HepG2 (cell line): ENCODE results near the gene KCNQ1OT1. TPM values are rescaled to one million over a fixed set of nuclear protein-coding genes. Genes with fewer than 3 reads are reported as not detected.
A peak's percentile ranks its signal among the peaks of the same experiment; 100 is the strongest.

Experiments
- ATAC-seq: fragments of 200-7000 bp; cut with Tn5 transposase; 3 replicates; pipeline ENCODE4 v1.9.1; 2020; ENCODE audit warnings: mild to moderate bottlenecking, moderate library complexity
- BruUV-seq: library from RNA; stranded (reverse); fragments of 400-500 nt; replicated peaks from 2 replicates; lab custom pipeline; 2021; lab: Mats Ljungman, UMichigan
- CTCF ChIA-PET: fragments of 300-600 bp; formaldehyde crosslinking; extraction: SDS; loops from one replicate; lab custom pipeline; 2021; ENCODE audit warnings: low total read pairs, inconsistent platforms, low intra/inter-chr PET ratio; lab: Yijun Ruan, JAX
- POLR2A ChIA-PET: fragments of 350-600 bp; sonication (Branson Sonifier 250); formaldehyde crosslinking; loops from one replicate; lab custom pipeline; 2020; ENCODE audit warnings: antibody characterized with exemption, inconsistent platforms; lab: Yijun Ruan, JAX
- DNase-seq: peaks from one replicate; pipeline ENCODE4 v3.0.0-alpha.2; 2015; ENCODE audit warnings: low spot score
- FAIRE-seq: peaks from 3 replicates; lab custom pipeline; 2011; peaks lifted over from hg19 to GRCh38; lab: Jason Lieb, UNC
- H2AFZ ChIP-seq: one replicate; pipeline ENCODE4 v1.6.1; 2011; ENCODE audit warnings: low read length, inconsistent platforms
- H3K27ac ChIP-seq: fragments of 300-600 bp; 3 replicates; pipeline ENCODE4 v1.8.0; 2011; ENCODE audit warnings: mixed run types, mild to moderate bottlenecking, mixed read lengths, low read length, inconsistent platforms; ENCODE audit not compliant: insufficient read depth; ENCODE audit errors: extremely low read length
- H3K27me3 ChIP-seq, 2 experiments: fragments of 200-600 bp in 1 of 2; 2 replicates in 1 of 2; 3 replicates in 1 of 2; pipeline versions ENCODE4 v1.6.0 to v1.8.0; 2011; ENCODE audit warnings: low read length in 2 of 2, mild to moderate bottlenecking in 2 of 2, moderate library complexity in 2 of 2, inconsistent platforms in 1 of 2; ENCODE audit not compliant: insufficient read depth in 2 of 2, control insufficient read depth in 1 of 2
- H3K36me3 ChIP-seq, 2 experiments: fragments of 200-600 bp in 1 of 2; replicated peaks in 1 of 2; 2 replicates in 1 of 2; 3 replicates in 1 of 2; pipeline versions ENCODE4 v1.5.1 to v1.8.0; 2011; ENCODE audit warnings: low read length in 2 of 2, inconsistent platforms in 1 of 2; ENCODE audit not compliant: insufficient read depth in 2 of 2, control insufficient read depth in 1 of 2
- H3K4me1 ChIP-seq: 2 replicates; pipeline ENCODE4 v1.5.1; 2012; ENCODE audit warnings: low read length, inconsistent platforms; ENCODE audit not compliant: insufficient read depth
- H3K4me2 ChIP-seq: 2 replicates; pipeline ENCODE4 v1.6.0; 2011; ENCODE audit warnings: low read depth, low read length, inconsistent platforms
- H3K4me3 ChIP-seq, 3 experiments: fragments of 200-600 bp in 1 of 3; sonication (generic), shearing (Covaris generic) in 1 of 3; replicated peaks in 1 of 3; 2 replicates each; pipeline ENCODE4 v1.5.1; 2011 to 2016; ENCODE audit warnings: low read length in 3 of 3, inconsistent platforms in 2 of 3, low read depth in 2 of 3, mild to moderate bottlenecking in 2 of 3, control low read depth in 1 of 3, mixed read lengths in 1 of 3; ENCODE audit not compliant: insufficient read depth in 1 of 3
- H3K79me2 ChIP-seq: one replicate; pipeline ENCODE4 v1.6.1; 2011; ENCODE audit warnings: low read length, inconsistent platforms; ENCODE audit not compliant: insufficient read depth
- H3K9ac ChIP-seq: 2 replicates; pipeline ENCODE4 v1.6.0; 2011; ENCODE audit warnings: mild to moderate bottlenecking, low read depth, low read length, inconsistent platforms; ENCODE audit not compliant: insufficient read depth
- H3K9me3 ChIP-seq: 2 replicates; pipeline ENCODE4 v1.5.1; 2012; ENCODE audit warnings: mild to moderate bottlenecking, low read length
- H4K20me1 ChIP-seq: 2 replicates; pipeline ENCODE4 v1.6.0; 2011; ENCODE audit warnings: inconsistent platforms, mild to moderate bottlenecking, low read length, moderate library complexity; ENCODE audit not compliant: insufficient read depth
- FOSL2 ChIP-seq: sonication (generic); formaldehyde crosslinking; IDR thresholded peaks from 2 replicates; pipeline ENCODE4 v1.4.0; 2020; ENCODE audit warnings: missing genetic modification reagents
- FOXK2 ChIP-seq: fragments of 450-650 bp; IDR thresholded peaks from 2 replicates; pipeline ENCODE4 v1.6.1; 2016
- POLR2G ChIP-seq: fragments of 200-400 bp; formaldehyde crosslinking; IDR thresholded peaks from 2 replicates; pipeline ENCODE4 v1.6.1; 2018; ENCODE audit warnings: mild to moderate bottlenecking, low read depth, low read length, moderate library complexity
- YEATS4 ChIP-seq: sonication (generic); formaldehyde crosslinking; IDR thresholded peaks from 2 replicates; pipeline ENCODE4 v1.4.0; 2020; ENCODE audit warnings: missing genetic modification reagents, borderline replicate concordance
- ZMAT5 ChIP-seq: sonication (generic); formaldehyde crosslinking; IDR thresholded peaks from 2 replicates; pipeline ENCODE4 v1.5.0; 2020; ENCODE audit warnings: mild to moderate bottlenecking, low read depth, missing genetic modification reagents, borderline replicate concordance
- ZNF121 ChIP-seq: sonication (generic); formaldehyde crosslinking; IDR thresholded peaks from 2 replicates; pipeline ENCODE4 v1.5.0; 2020; ENCODE audit warnings: mild to moderate bottlenecking, missing genetic modification reagents
- ZNF510 ChIP-seq: sonication (generic); formaldehyde crosslinking; IDR thresholded peaks from 2 replicates; pipeline ENCODE4 v1.4.0; 2020; ENCODE audit warnings: low read depth, mild to moderate bottlenecking, missing genetic modification reagents
- WGBS: methylation state at CpG from one replicate; pipeline ENCODE4 v1.1.6; 2017; ENCODE audit warnings: low lambda C conversion rate; 5-methylcytosine and 5-hydroxymethylcytosine counted together
- in situ Hi-C: cut with HindIII; loops from 2 replicates; pipeline ENCODE4 v1.10.0; 2017; ENCODE audit warnings: low pct_unique_long_range_greater_than_20kb; ENCODE audit not compliant: extremely low pct_ligation_motif_present
- intact Hi-C: fragments of 100-400 bp; cut with micrococcal nuclease; formaldehyde crosslinking; loops from one replicate; pipeline ENCODE4 v1.10.0; 2022; ENCODE audit not compliant: unreplicated experiment
- polyA plus RNA-seq, 8 experiments: library from polyadenylated mRNA; depleted of rRNA in 3 of 8; stranded (reverse) in 7 of 8; unstranded in 1 of 8; fragments of >200 nt; fragmentation: Illumina TruSeq in 4 of 8; extraction: Trizol in 4 of 8; gene quantifications; 2 replicates each; pipeline versions ENCODE4 v1.2.1 to v1.2.3, GENCODE V29; 2011 to 2016; ENCODE audit warnings: low read depth in 4 of 8, missing spikeins in 1 of 8, mixed read lengths in 1 of 8; ENCODE audit not compliant: insufficient read depth in 1 of 8
- total RNA-seq, 5 experiments: library from RNA; depleted of rRNA; stranded (reverse); fragments of >200 nt; fragmentation: Illumina TruSeq; extraction: Trizol; gene quantifications; 2 replicates each; pipeline ENCODE4 v1.2.3, GENCODE V29; 2016; ENCODE audit warnings: low read depth in 1 of 5
- TF ChIP-seq, protein P1 (sequence below), 2 experiments: sonication (generic) in 1 of 2; formaldehyde crosslinking in 1 of 2; IDR thresholded peaks; 2 replicates each; pipeline versions ENCODE4 v1.4.0 to v1.6.1; 2018 to 2020; ENCODE audit warnings: missing genetic modification reagents in 2 of 2, borderline replicate concordance in 1 of 2, low read depth in 1 of 2, mild to moderate bottlenecking in 1 of 2, missing biosample characterization in 1 of 2

KCNQ1OT1 gene
- total and polyA plus RNA-seq, 2 of the 13 experiments (the other 11 are each of a cell fraction or from before 2014, with no cell fraction given) = 1.3 to 18.9 TPM

DNA sequence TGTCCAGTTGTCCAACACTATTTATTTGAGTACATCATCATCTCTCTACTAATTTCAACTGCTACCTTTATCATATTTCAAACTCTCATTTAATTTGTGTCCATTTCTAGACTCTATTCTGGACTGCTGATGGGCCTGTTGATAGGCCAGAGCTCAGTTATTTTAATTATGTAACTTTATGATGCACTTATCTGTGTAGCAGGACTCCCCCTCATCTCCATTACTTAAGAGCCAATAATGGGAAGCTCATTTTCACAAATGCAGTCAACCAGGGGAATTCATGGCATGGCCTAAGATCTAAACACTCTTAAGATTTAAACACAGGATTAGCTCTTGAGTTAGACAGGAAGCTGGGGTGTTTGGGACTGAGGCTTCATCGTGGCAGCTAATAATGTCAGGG is 21.4 kb downstream of the KCNQ1OT1 start:
- H3K9me3 ChIP-seq = no peaks in the 10 kb centered on the region
- ChIA-PET POLR2A (no interaction called here), CTCF (no interaction called here)
- H3K79me2 ChIP-seq = peaks cover 100% of the 10 kb centered on the region
- FAIRE-seq (no peak), ATAC-seq (no peak), DNase-seq (no peak)
- no peak overlapping the region for H3K4me2 ChIP-seq
- peaks cover 94% of the 10 kb centered on the region for H3K4me1 ChIP-seq
- WGBS = 63% methylated on average over 1 of the region's 1 CpG
- no peak overlapping the region for H3K27ac ChIP-seq
- H2AFZ ChIP-seq = no peak overlapping the region
- peaks cover 27 to 78% of the 10 kb centered on the region in 2 experiments for H3K36me3 ChIP-seq
- no peak overlapping the region for H3K9ac ChIP-seq
- no peak overlapping the region for H3K4me3 ChIP-seq
- no TSS peak for BruUV-seq
- H4K20me1 ChIP-seq = peaks cover 99% of the 10 kb centered on the region
- intact Hi-C loops = no loop called here
- in situ Hi-C loops = no loop called here
- no peaks in the 10 kb centered on the region for H3K27me3 ChIP-seq
- no peak for TF ChIP-seq YEATS4 (CRISPR knock-in tag)
- no peak for TF ChIP-seq ZMAT5 (CRISPR knock-in tag)
- no peak for TF ChIP-seq FOSL2 (CRISPR knock-in tag)
- TF ChIP-seq ZNF510 (CRISPR knock-in tag) = no peak
- no peak for TF ChIP-seq FOXK2
- TF ChIP-seq, protein P1, sequence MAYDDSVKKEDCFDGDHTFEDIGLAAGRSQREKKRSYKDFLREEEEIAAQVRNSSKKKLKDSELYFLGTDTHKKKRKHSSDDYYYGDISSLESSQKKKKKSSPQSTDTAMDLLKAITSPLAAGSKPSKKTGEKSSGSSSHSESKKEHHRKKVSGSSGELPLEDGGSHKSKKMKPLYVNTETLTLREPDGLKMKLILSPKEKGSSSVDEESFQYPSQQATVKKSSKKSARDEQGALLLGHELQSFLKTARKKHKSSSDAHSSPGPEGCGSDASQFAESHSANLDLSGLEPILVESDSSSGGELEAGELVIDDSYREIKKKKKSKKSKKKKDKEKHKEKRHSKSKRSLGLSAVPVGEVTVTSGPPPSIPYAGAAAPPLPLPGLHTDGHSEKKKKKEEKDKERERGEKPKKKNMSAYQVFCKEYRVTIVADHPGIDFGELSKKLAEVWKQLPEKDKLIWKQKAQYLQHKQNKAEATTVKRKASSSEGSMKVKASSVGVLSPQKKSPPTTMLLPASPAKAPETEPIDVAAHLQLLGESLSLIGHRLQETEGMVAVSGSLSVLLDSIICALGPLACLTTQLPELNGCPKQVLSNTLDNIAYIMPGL (CRISPR knock-in tag; IDR thresholded peaks at IDR 0.05; ENCODE audit: borderline replicate concordance in 1 of 2, low read depth in 1 of 2) = no peak
- no peak for TF ChIP-seq ZNF121
- TF ChIP-seq POLR2G = peak; percentile 19; the same call in 1 of the 2 replicates
- TF ChIP-seq, all 625 proteins: peak for 1
